Measurements from ENCODE around the gene PITPNB.

PITPNB gene

DNA sequence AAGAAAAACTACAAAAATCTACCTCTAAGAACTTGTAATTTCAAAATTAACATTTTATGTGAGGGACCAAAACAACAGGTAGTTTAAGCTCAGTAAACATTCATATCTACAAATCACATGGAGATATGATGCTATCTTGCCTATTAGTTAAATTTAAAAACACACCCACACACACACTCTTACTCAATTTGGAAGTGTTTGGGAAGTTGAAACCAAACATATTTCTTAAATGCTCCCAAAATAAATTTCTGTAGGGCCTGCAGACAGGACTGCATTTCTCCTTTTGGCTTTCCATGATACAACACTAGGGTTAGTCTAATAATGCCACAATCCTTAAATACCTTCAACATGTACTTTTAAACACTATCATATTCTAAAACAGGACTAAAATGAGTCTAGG is 7.0 kb downstream of the PITPNB start (continued):
- TF ChIP-seq, protein P1, sequence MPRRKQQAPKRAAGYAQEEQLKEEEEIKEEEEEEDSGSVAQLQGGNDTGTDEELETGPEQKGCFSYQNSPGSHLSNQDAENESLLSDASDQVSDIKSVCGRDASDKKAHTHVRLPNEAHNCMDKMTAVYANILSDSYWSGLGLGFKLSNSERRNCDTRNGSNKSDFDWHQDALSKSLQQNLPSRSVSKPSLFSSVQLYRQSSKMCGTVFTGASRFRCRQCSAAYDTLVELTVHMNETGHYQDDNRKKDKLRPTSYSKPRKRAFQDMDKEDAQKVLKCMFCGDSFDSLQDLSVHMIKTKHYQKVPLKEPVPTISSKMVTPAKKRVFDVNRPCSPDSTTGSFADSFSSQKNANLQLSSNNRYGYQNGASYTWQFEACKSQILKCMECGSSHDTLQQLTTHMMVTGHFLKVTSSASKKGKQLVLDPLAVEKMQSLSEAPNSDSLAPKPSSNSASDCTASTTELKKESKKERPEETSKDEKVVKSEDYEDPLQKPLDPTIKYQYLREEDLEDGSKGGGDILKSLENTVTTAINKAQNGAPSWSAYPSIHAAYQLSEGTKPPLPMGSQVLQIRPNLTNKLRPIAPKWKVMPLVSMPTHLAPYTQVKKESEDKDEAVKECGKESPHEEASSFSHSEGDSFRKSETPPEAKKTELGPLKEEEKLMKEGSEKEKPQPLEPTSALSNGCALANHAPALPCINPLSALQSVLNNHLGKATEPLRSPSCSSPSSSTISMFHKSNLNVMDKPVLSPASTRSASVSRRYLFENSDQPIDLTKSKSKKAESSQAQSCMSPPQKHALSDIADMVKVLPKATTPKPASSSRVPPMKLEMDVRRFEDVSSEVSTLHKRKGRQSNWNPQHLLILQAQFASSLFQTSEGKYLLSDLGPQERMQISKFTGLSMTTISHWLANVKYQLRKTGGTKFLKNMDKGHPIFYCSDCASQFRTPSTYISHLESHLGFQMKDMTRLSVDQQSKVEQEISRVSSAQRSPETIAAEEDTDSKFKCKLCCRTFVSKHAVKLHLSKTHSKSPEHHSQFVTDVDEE (CRISPR knock-in tag; IDR thresholded peaks at IDR 0.05): no peak
- TF ChIP-seq TCF4 (CRISPR knock-in tag; IDR thresholded peaks at IDR 0.05; ENCODE audit: borderline replicate concordance) (no peak), ZNF70 (CRISPR knock-in tag; IDR thresholded peaks at IDR 0.05) (no peak), OSR1 (CRISPR knock-in tag; IDR thresholded peaks at IDR 0.05) (no peak), ZC3H10 (CRISPR knock-in tag; IDR thresholded peaks at IDR 0.05) (no peak), ARNTL (CRISPR knock-in tag; IDR thresholded peaks at IDR 0.05; ENCODE audit: borderline replicate concordance, low read depth) (no peak), ZNF8 (CRISPR knock-in tag; IDR thresholded peaks at IDR 0.05) (no peak), RARB (CRISPR knock-in tag; IDR thresholded peaks at IDR 0.05) (no peak), CSDC2 (CRISPR knock-in tag; IDR thresholded peaks at IDR 0.05) (no peak), GLIS3 (CRISPR knock-in tag; IDR thresholded peaks at IDR 0.05) (no peak), SNAI2 (CRISPR knock-in tag; IDR thresholded peaks at IDR 0.05) (no peak)
- TF ChIP-seq, protein P2, sequence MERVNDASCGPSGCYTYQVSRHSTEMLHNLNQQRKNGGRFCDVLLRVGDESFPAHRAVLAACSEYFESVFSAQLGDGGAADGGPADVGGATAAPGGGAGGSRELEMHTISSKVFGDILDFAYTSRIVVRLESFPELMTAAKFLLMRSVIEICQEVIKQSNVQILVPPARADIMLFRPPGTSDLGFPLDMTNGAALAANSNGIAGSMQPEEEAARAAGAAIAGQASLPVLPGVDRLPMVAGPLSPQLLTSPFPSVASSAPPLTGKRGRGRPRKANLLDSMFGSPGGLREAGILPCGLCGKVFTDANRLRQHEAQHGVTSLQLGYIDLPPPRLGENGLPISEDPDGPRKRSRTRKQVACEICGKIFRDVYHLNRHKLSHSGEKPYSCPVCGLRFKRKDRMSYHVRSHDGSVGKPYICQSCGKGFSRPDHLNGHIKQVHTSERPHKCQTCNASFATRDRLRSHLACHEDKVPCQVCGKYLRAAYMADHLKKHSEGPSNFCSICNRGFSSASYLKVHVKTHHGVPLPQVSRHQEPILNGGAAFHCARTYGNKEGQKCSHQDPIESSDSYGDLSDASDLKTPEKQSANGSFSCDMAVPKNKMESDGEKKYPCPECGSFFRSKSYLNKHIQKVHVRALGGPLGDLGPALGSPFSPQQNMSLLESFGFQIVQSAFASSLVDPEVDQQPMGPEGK (CRISPR knock-in tag; IDR thresholded peaks at IDR 0.05; ENCODE audit: borderline replicate concordance): no peak

DNA sequence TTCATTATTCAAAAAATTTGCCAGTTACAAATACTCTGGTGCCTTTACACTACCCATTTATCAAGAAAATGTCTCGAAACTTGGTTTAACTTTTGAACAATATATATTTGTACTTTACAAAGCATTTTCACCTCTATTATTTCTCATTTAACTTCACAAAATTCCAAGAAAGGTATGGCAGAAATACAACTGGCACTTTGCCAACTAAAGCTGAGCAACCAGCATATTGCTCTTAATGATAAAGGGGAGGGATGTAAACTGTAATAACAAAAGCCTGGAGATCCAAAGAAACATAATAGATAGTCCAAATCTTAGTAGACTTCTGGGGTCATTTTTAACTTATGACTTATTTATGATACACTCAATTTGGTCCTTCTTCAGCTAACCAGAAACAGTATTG is 7.7 kb downstream of the PITPNB start:
- TF ChIP-seq CSDC2 (CRISPR knock-in tag; IDR thresholded peaks at IDR 0.05): no peak
- no peak for ATAC-seq

DNA sequence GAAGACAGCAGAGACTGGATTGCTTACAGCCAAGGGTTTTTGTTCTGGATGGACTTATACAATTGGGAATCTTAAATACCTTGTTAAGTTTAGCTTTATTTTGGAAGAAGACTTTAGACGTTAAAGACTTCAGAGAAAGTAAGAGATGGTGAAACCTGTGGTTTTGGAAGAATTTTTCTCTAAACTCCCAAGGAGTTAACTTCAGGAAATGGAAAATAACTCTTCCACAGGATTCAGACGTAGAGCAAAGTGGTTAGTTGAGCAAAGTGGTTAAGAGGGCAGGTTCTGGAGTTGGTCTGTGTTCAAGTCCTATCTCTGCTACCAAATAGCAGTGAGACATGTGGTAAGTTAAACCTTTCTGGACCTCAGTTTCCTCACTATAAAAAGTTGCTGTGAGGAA is 12.8 kb downstream of the PITPNB start:
- ATAC-seq: no peak
- TF ChIP-seq, protein P3, sequence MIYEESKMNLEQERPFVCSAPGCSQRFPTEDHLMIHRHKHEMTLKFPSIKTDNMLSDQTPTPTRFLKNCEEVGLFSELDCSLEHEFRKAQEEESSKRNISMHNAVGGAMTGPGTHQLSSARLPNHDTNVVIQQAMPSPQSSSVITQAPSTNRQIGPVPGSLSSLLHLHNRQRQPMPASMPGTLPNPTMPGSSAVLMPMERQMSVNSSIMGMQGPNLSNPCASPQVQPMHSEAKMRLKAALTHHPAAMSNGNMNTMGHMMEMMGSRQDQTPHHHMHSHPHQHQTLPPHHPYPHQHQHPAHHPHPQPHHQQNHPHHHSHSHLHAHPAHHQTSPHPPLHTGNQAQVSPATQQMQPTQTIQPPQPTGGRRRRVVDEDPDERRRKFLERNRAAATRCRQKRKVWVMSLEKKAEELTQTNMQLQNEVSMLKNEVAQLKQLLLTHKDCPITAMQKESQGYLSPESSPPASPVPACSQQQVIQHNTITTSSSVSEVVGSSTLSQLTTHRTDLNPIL (CRISPR knock-in tag; IDR thresholded peaks at IDR 0.05; ENCODE audit: low read depth): no peak
- TF ChIP-seq RARB (CRISPR knock-in tag; IDR thresholded peaks at IDR 0.05): no peak

DNA sequence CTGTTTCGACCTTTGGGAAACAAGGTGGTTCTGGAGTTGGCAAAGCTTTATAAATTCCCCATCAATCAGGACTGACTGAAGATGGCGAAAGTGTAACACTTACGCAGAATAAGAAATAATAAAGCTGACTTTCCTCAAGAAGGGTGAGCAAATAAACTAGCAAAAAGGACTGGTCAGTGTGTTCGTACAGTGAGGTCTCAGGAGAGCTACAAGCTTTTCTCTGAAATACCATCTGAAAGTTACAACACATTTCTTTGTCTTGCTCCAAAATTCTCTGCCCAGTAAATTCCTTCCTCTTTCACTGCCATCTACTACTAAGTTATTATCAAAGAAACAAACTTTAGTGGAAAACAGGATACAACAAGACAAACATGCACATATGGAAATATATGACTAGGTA is 13.4 kb downstream of the PITPNB start:
- ATAC-seq: no peak
- TF ChIP-seq ZC3H10 (CRISPR knock-in tag; IDR thresholded peaks at IDR 0.05) (no peak), ZNF565 (CRISPR knock-in tag; conservative IDR thresholded peaks at IDR 0.05; ENCODE audit: low read depth) (no peak), RARB (CRISPR knock-in tag; IDR thresholded peaks at IDR 0.05) (no peak), ZNF8 (CRISPR knock-in tag; IDR thresholded peaks at IDR 0.05) (no peak), ESRRG (CRISPR knock-in tag; IDR thresholded peaks at IDR 0.05) (no peak), ZFP3 (CRISPR knock-in tag; IDR thresholded peaks at IDR 0.05) (no peak), SNAI2 (CRISPR knock-in tag; IDR thresholded peaks at IDR 0.05) (no peak), PPARA (CRISPR knock-in tag; IDR thresholded peaks at IDR 0.05; ENCODE audit: borderline replicate concordance) (no peak), ISL1 (CRISPR knock-in tag; IDR thresholded peaks at IDR 0.05) (no peak), ZNF70 (CRISPR knock-in tag; IDR thresholded peaks at IDR 0.05) (no peak)
- TF ChIP-seq, protein P2 (CRISPR knock-in tag; IDR thresholded peaks at IDR 0.05; ENCODE audit: borderline replicate concordance): no peak
- TF ChIP-seq, protein P4, sequence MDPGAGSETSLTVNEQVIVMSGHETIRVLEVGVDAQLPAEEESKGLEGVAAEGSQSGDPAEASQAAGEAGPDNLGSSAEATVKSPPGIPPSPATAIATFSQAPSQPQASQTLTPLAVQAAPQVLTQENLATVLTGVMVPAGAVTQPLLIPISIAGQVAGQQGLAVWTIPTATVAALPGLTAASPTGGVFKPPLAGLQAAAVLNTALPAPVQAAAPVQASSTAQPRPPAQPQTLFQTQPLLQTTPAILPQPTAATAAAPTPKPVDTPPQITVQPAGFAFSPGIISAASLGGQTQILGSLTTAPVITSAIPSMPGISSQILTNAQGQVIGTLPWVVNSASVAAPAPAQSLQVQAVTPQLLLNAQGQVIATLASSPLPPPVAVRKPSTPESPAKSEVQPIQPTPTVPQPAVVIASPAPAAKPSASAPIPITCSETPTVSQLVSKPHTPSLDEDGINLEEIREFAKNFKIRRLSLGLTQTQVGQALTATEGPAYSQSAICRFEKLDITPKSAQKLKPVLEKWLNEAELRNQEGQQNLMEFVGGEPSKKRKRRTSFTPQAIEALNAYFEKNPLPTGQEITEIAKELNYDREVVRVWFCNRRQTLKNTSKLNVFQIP (CRISPR knock-in tag; IDR thresholded peaks at IDR 0.05; ENCODE audit: borderline replicate concordance, low read depth): no peak
